Tibial nerve (tissue), 4 donors: ENCODE measurements around the gene E2F2. TPM values are rescaled to one million over a fixed set of nuclear protein-coding genes. Genes with fewer than 3 reads are reported as not detected.
"Not testable (repeated sequence)": the region's sequence is repeated elsewhere in the genome, so short reads cannot be mapped to it uniquely, and the experiment has no call there.

ENCODE experiments used
- DNase-seq, 2 donors: peaks; one replicate each; pipeline ENCODE4 v3.0.0-alpha.2; 2019; ENCODE audit warnings: low spot score in 2 of 2
- H3K27ac ChIP-seq, 4 donors: fragments of 200-600 bp; sonication (generic) in 3 of 4; one replicate each; pipeline ENCODE4 v1.5.1; 2017 to 2019; ENCODE audit warnings: mild to moderate bottlenecking in 1 of 4
- H3K27me3 ChIP-seq, 2 donors: fragments of 200-600 bp; sonication (generic) in 1 of 2; one replicate each; pipeline versions ENCODE4 v1.5.1 to v1.6.0; 2017 to 2019
- H3K36me3 ChIP-seq, 3 donors: fragments of 200-600 bp; sonication (generic); one replicate each; pipeline ENCODE4 v1.5.1; 2018 to 2019
- H3K4me1 ChIP-seq, 4 donors: fragments of 200-600 bp; sonication (generic) in 3 of 4; one replicate each; pipeline ENCODE4 v1.5.1; 2017 to 2019
- H3K4me3 ChIP-seq, 4 donors: fragments of 200-600 bp; sonication (generic) in 3 of 4; one replicate each; pipeline ENCODE4 v1.5.1; 2017 to 2019; ENCODE audit warnings: mild to moderate bottlenecking in 1 of 4, moderate library complexity in 1 of 4
- H3K9me3 ChIP-seq, 4 donors: fragments of 200-600 bp; sonication (generic) in 3 of 4; one replicate each; pipeline ENCODE4 v1.5.1; 2017 to 2019
- EP300 ChIP-seq, 2 donors: sonication (generic); formaldehyde crosslinking; IDR thresholded peaks; one replicate each; pipeline ENCODE4 v1.6.1; 2017; ENCODE audit warnings: antibody characterized with exemption in 2 of 2, mild to moderate bottlenecking in 1 of 2
- POLR2A ChIP-seq, 2 donors: fragments of 450-650 bp; IDR thresholded peaks; one replicate each; pipeline ENCODE4 v1.6.1; 2017; ENCODE audit warnings: antibody characterized with exemption in 2 of 2, mild to moderate bottlenecking in 2 of 2, moderate library complexity in 2 of 2
- WGBS, 2 donors: methylation state at CpG; one replicate each; pipeline ENCODE4 v1.1.5; 2018; 5-methylcytosine and 5-hydroxymethylcytosine counted together
- total RNA-seq, 4 donors: library from RNA; depleted of rRNA; stranded (reverse); fragments of >200 nt; gene quantifications; one replicate each; pipeline ENCODE4 v1.1.0, GENCODE V29; 2016
- TF ChIP-seq, protein P1 (sequence below), 5 experiments: fragments of 200-600 bp in 3 of 5; fragments of 450-650 bp in 2 of 5; sonication (generic) in 3 of 5; IDR thresholded peaks; one replicate each; pipeline ENCODE4 v1.5.1; 2016 to 2019; ENCODE audit warnings: antibody characterized with exemption in 5 of 5, mild to moderate bottlenecking in 3 of 5, moderate library complexity in 2 of 5

E2F2 gene
- total RNA-seq, 4 donors from 2014 or later: 0.20 to 0.30 (median 0.21) TPM; not detected in 1

DNA sequence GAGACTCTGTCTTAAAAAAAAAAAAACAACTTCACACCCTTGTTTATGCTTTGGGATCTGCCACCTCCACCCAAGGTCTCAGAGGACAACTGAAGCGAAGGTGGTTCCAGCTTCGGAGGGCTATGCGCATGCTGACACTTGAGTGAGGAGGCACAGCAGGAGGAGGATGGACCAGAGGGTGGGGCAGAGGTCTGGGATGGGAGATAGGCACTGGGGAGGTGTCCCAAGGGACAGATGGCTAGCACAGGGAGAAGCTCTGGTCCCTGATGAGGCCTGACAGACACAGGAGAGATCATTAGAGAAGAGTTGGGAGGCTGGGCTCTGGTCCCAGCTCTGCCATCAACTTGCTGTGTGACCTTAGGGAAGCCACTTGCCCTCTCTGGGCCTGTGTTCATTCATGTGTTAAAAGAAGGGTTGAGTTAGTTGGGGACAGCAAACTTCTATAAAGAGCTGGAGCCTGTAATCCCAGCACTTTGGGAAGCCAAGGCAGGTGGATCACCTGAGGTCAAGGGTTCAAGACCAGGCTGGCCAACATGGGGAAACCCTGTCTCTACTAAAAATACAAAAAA, 16.8 kb downstream of the E2F2 start:
- TF ChIP-seq EP300 (IDR thresholded peaks at IDR 0.05) (no peak), POLR2A (IDR thresholded peaks at IDR 0.05) (no peak)
- TF ChIP-seq, protein P1, sequence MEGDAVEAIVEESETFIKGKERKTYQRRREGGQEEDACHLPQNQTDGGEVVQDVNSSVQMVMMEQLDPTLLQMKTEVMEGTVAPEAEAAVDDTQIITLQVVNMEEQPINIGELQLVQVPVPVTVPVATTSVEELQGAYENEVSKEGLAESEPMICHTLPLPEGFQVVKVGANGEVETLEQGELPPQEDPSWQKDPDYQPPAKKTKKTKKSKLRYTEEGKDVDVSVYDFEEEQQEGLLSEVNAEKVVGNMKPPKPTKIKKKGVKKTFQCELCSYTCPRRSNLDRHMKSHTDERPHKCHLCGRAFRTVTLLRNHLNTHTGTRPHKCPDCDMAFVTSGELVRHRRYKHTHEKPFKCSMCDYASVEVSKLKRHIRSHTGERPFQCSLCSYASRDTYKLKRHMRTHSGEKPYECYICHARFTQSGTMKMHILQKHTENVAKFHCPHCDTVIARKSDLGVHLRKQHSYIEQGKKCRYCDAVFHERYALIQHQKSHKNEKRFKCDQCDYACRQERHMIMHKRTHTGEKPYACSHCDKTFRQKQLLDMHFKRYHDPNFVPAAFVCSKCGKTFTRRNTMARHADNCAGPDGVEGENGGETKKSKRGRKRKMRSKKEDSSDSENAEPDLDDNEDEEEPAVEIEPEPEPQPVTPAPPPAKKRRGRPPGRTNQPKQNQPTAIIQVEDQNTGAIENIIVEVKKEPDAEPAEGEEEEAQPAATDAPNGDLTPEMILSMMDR (IDR thresholded peaks at IDR 0.05): no peak
- Histone ChIP-seq H3K9me3 (no peaks in the 10 kb centered on the region), H3K4me1 (no peaks in the 10 kb centered on the region), H3K27ac (no peak overlapping the region), H3K4me3 (no peak overlapping the region), H3K27me3 (no peaks in the 10 kb centered on the region), H3K36me3 (no peaks in the 10 kb centered on the region)
- DNase-seq: no peak
- WGBS, 2 donors: 98 to 100% methylated on average over 3 of the region's 3 CpGs

DNA sequence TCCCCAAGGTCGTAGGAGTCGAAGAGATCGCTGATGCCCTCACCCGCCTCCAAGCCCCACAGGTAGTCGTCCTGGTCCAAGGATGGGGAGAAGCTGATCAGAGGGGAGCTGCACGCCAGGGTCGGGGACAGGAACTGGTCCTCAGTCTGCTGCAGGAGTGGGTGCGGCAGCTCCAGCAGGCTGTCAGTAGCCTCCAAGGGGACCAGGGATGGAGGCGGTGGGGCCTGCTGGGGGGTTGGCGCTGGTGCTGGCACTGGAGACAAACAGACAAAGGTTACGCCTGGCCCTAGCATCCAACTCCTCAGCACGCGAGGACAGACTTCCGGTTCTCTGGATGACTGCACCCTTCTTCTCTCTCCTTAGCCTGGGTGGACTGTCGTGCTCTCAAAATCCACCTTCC, 21.1 kb downstream of the E2F2 start:
- DNase-seq: no peak
- Histone ChIP-seq H3K27me3 (no peaks in the 10 kb centered on the region), H3K4me1 (no peaks in the 10 kb centered on the region), H3K36me3 (no peaks in the 10 kb centered on the region), H3K27ac (no peak overlapping the region), H3K4me3 (no peak overlapping the region), H3K9me3 (no peaks in the 10 kb centered on the region)
- 92 to 97% methylated on average over 14 to 15 of the region's 15 CpGs for WGBS, 2 donors
- TF ChIP-seq POLR2A (IDR thresholded peaks at IDR 0.05): no peak
- TF ChIP-seq, protein P1 (IDR thresholded peaks at IDR 0.05): no peak
- TF ChIP-seq EP300 (IDR thresholded peaks at IDR 0.05): no peak

DNA sequence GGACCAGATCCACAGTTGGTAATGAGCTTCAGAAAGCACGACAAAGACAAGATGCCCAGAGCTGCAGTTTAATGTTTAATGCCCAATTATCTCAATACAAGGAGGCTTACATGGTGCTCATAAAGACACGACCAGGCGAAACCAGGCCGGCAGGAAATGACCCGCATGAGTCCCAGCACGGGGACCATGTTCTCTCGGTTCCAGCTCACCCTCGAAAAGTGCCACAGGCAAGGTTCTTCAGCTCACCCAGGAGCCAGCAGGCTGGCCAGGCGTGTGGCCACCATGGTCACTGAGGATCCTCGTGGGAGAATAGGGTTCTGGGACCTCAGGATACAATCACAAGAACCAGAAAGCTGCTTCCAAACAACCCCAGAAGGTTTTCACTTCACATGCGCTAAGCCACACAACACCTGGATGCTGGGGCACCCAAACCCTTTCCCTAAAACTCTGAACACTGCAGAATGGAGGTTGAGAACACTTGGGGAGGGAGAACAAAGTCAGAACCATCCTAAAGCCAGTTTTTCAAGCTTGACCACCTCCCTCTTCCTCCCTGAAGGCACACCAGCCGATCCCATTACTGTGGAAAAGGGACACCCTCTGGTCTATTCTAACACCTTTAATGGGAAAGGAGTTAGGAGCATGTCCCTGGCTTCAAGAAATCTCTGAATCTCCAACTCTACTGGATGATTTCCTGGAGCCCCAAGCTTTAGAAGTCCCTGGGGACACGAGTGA, 24.5 kb downstream of the E2F2 start:
- TF ChIP-seq POLR2A (IDR thresholded peaks at IDR 0.05) (no peak), EP300 (IDR thresholded peaks at IDR 0.05) (no peak)
- TF ChIP-seq, protein P1 (IDR thresholded peaks at IDR 0.05): no peak
- whole genome bisulfite sequencing, 2 donors: 85 to 89% methylated on average over 13 of the region's 13 CpGs
- DNase-seq: no peak

DNA sequence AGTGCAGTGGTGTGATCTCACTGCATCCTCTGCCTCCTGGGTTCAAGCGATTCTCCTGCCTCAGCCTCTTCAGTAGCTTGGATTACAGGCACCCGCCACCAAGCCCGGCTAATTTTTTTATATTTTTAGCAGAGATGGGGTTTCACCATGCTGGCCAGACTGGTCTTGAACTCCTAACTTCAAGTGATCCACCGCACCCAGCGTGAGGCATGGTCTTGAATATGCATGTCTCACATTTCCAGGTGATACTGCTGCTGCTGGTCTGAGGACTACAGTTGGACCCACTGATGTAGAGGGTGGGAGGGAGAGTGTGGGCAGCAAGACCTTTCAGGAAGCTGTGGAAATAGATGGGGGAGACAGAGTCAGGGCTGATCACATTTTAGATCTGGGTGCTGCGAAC, 25.2 kb downstream of the E2F2 start:
- Histone ChIP-seq H3K36me3 (no peaks in the 10 kb centered on the region), H3K9me3 (no peaks in the 10 kb centered on the region), H3K4me3 (no peak overlapping the region), H3K4me1 (no peaks in the 10 kb centered on the region), H3K27me3 (no peaks in the 10 kb centered on the region), H3K27ac (no peak overlapping the region)
- TF ChIP-seq POLR2A (IDR thresholded peaks at IDR 0.05) (no peak), EP300 (IDR thresholded peaks at IDR 0.05) (no peak)
- TF ChIP-seq, protein P1 (IDR thresholded peaks at IDR 0.05): no peak
- 94 to 96% methylated on average over 6 of the region's 6 CpGs for WGBS, 2 donors
- DNase-seq: no peak

More for the DNA sequence above, 24.5 kb downstream of the E2F2 start:
- Histone ChIP-seq H3K4me3 (no peak overlapping the region), H3K9me3 (no peaks in the 10 kb centered on the region), H3K27me3 (no peaks in the 10 kb centered on the region), H3K27ac (no peak overlapping the region), H3K36me3 (no peaks in the 10 kb centered on the region), H3K4me1 (no peaks in the 10 kb centered on the region)

DNA sequence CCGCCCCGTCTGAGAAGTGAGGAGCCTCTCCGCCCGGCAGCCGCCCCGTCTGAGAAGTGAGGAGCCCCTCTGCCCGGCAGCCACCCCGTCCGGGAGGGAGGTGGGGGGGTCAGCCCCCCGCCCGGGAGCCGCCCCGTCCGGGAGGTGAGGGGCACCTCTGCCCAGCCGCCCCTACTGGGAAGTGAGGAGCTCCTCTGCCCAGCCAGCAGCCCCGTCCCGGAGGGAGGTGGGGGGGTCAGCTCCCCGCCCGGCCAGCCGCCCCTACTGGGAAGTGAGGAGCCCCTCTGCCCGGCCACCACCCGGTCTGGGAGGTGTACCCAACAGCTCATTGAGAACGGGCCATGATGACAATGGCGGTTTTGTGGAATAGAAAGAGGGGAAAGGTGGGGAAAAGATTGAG, 26.9 kb downstream of the E2F2 start:
- WGBS, 2 donors: 55 to 73% methylated on average over 7 to 22 of the region's 24 CpGs
- not testable (repeated sequence) for DNase-seq, H3K27me3 ChIP-seq, H3K27ac ChIP-seq, H3K4me3 ChIP-seq, H3K4me1 ChIP-seq, H3K36me3 ChIP-seq, H3K9me3 ChIP-seq
